ENCODE data around the gene MICU2.

MICU2 gene

DNA sequence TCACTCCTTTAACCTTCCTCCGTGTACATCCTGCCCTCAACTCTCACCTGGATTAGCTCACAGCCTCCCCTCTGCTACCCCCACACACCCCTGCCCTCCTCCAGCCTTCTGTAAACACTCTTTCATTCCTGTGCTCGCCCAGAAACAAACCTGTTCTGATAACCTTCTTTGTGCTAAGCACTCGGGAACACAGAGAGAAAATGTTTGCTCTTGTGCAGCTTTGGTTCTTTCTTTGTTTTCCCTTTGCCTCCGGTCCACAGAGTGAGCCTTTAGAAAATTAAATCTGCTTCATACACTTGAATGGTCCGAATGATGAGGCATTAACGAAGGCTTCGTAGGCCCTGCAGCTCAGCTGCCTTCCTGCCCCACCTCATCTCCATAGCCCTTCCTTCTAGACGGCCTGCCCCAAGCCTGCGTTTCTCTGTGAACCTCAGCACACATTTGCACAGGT is 138.2 kb downstream of the MICU2 start:
- H3K9me2 ChIP-seq (ENCODE audit: low read depth, low read length), result no peaks in the 10 kb centered on the region
- H3K27ac ChIP-seq (ENCODE audit: low read depth, low read length, poor library complexity, severe bottlenecking), result no peak overlapping the region
- H3K27me3 ChIP-seq (ENCODE audit: insufficient read depth, low read length), result 0 out of 2 replicates have a peak, but pooled peaks cover 3% of the 10 kb centered on the region
- H3K36me3 ChIP-seq (ENCODE audit: insufficient read depth, low read length), result no peaks in the 10 kb centered on the region; the same call in 1 of the 2 replicates
- H3F3A ChIP-seq (ENCODE audit: insufficient read depth, low read length), result no peaks in the 10 kb centered on the region
- no peaks in the 10 kb centered on the region for H3K79me2 ChIP-seq (ENCODE audit: insufficient read depth, low read length)
- H3K4me2 ChIP-seq (ENCODE audit: low read length), result no peak overlapping the region
- no peaks in the 10 kb centered on the region for H3K4me1 ChIP-seq (ENCODE audit: insufficient read depth, low read length, severe bottlenecking)
- no peak overlapping the region for H2AFZ ChIP-seq (ENCODE audit: low read length)
- TF ChIP-seq EZH2 (IDR thresholded peaks at IDR 0.05; ENCODE audit: borderline replicate concordance, low read length), result no peak
- TF ChIP-seq, protein P1, sequence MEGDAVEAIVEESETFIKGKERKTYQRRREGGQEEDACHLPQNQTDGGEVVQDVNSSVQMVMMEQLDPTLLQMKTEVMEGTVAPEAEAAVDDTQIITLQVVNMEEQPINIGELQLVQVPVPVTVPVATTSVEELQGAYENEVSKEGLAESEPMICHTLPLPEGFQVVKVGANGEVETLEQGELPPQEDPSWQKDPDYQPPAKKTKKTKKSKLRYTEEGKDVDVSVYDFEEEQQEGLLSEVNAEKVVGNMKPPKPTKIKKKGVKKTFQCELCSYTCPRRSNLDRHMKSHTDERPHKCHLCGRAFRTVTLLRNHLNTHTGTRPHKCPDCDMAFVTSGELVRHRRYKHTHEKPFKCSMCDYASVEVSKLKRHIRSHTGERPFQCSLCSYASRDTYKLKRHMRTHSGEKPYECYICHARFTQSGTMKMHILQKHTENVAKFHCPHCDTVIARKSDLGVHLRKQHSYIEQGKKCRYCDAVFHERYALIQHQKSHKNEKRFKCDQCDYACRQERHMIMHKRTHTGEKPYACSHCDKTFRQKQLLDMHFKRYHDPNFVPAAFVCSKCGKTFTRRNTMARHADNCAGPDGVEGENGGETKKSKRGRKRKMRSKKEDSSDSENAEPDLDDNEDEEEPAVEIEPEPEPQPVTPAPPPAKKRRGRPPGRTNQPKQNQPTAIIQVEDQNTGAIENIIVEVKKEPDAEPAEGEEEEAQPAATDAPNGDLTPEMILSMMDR (IDR thresholded peaks at IDR 0.05; ENCODE audit: low read length), result no peak
- no peaks in the 10 kb centered on the region for H4K20me1 ChIP-seq (ENCODE audit: insufficient read depth, low read length)
- H3K9ac ChIP-seq (ENCODE audit: low read length), result no peak overlapping the region
- no peak overlapping the region for H3K4me3 ChIP-seq (ENCODE audit: low read depth, low read length, poor library complexity, severe bottlenecking)
- no peaks in the 10 kb centered on the region for H3K9me3 ChIP-seq (ENCODE audit: low read length)

DNA sequence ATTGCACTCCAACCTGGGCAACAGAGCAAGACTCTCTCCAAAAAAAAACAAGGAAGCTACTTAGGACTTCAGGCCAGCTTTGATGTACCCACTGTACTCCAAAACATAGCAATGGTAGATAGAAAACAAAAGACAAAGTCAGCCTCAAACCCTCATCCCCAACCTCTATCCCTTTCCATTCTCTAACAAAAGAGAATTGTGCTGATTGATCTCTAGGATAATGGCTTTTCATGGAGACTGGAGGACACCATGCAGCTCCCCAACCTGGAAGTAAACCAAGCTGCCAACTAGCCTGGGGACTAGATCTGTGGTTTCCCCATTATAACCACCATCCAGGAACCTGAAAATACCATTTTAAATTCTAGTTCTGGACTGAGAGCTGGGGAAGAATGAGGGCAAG is 140.5 kb downstream of the MICU2 start:
- H3F3A ChIP-seq (ENCODE audit: insufficient read depth, low read length), result no peaks in the 10 kb centered on the region
- H3K36me3 ChIP-seq (ENCODE audit: insufficient read depth, low read length), result no peaks in the 10 kb centered on the region; the same call in 1 of the 2 replicates
- H3K79me2 ChIP-seq (ENCODE audit: insufficient read depth, low read length), result peaks cover 3% of the 10 kb centered on the region
- H3K4me3 ChIP-seq (ENCODE audit: low read depth, low read length, poor library complexity, severe bottlenecking), result no peak overlapping the region
- no peaks in the 10 kb centered on the region for H3K9me3 ChIP-seq (ENCODE audit: low read length)
- no peak overlapping the region for H3K27ac ChIP-seq (ENCODE audit: low read depth, low read length, poor library complexity, severe bottlenecking)
- H3K9me2 ChIP-seq (ENCODE audit: low read depth, low read length), result no peaks in the 10 kb centered on the region
- 0 out of 2 replicates have a peak, but pooled peaks cover 3% of the 10 kb centered on the region for H3K27me3 ChIP-seq (ENCODE audit: insufficient read depth, low read length)
- H4K20me1 ChIP-seq (ENCODE audit: insufficient read depth, low read length), result no peaks in the 10 kb centered on the region
- no peak overlapping the region for H3K9ac ChIP-seq (ENCODE audit: low read length)
- H2AFZ ChIP-seq (ENCODE audit: low read length), result no peak overlapping the region
- H3K4me1 ChIP-seq (ENCODE audit: insufficient read depth, low read length, severe bottlenecking), result peaks cover 6% of the 10 kb centered on the region
- no peak overlapping the region for H3K4me2 ChIP-seq (ENCODE audit: low read length)
- no peak for TF ChIP-seq EZH2 (IDR thresholded peaks at IDR 0.05; ENCODE audit: borderline replicate concordance, low read length)
- TF ChIP-seq, protein P1 (IDR thresholded peaks at IDR 0.05; ENCODE audit: low read length), result no peak

DNA sequence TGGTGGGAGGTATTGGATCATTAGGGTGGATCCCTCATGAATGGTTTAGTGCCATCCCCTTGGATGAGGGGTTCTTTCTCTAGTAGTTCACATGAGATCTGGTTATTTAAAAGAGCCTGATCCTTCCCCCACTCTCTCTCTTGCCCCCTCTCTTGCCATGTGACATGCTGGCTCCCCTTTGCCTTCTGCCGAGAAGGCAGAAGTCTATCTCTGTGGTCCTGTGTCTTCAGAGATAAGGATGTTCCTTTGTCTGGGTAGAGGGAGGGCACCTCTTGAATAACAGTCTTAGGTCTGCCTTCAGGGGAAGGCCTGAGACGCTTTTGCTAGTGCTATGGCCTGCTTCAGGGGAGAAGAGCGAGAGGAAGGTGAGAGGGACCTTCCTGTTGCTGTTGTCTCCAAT is 142.8 kb downstream of the MICU2 start:
- no peaks in the 10 kb centered on the region for H3F3A ChIP-seq (ENCODE audit: insufficient read depth, low read length)
- no peaks in the 10 kb centered on the region for H3K9me2 ChIP-seq (ENCODE audit: low read depth, low read length)
- H3K27me3 ChIP-seq (ENCODE audit: insufficient read depth, low read length), result no peaks in the 10 kb centered on the region
- no peak overlapping the region for H3K9ac ChIP-seq (ENCODE audit: low read length)
- peaks cover 23% of the 10 kb centered on the region for H3K4me1 ChIP-seq (ENCODE audit: insufficient read depth, low read length, severe bottlenecking)
- H3K36me3 ChIP-seq (ENCODE audit: insufficient read depth, low read length), result no peaks in the 10 kb centered on the region; the same call in 1 of the 2 replicates
- H3K4me3 ChIP-seq (ENCODE audit: low read depth, low read length, poor library complexity, severe bottlenecking), result no peak overlapping the region
- peaks cover 25% of the 10 kb centered on the region for H3K79me2 ChIP-seq (ENCODE audit: insufficient read depth, low read length)
- H3K27ac ChIP-seq (ENCODE audit: low read depth, low read length, poor library complexity, severe bottlenecking), result no peak overlapping the region
- no peaks in the 10 kb centered on the region for H4K20me1 ChIP-seq (ENCODE audit: insufficient read depth, low read length)
- TF ChIP-seq, protein P1 (IDR thresholded peaks at IDR 0.05; ENCODE audit: low read length), result no peak
- no peak for TF ChIP-seq EZH2 (IDR thresholded peaks at IDR 0.05; ENCODE audit: borderline replicate concordance, low read length)
- no peak overlapping the region for H3K4me2 ChIP-seq (ENCODE audit: low read length)
- H3K9me3 ChIP-seq (ENCODE audit: low read length), result no peaks in the 10 kb centered on the region
- H2AFZ ChIP-seq (ENCODE audit: low read length), result no peak overlapping the region
